Skin of body (tissue), 3 donors: ENCODE measurements around the gene IL3. TPM values are rescaled to one million over a fixed set of nuclear protein-coding genes. Genes with fewer than 3 reads are reported as not detected.

Source experiments
- DNase-seq: peaks from one replicate; lab custom pipeline; 2025; lab: John Stamatoyannopoulos, UW
- small RNA-seq: library from RNA; depleted of rRNA; stranded (forward); fragments of <200 nt; gene quantifications from one replicate; pipeline ENCODE3, GENCODE V24; 2014; ENCODE audit warnings: low replicate concordance
- total RNA-seq: library from RNA; depleted of rRNA; stranded (reverse); fragments of >200 nt; gene quantifications from one replicate; pipeline ENCODE4 v1.2.3, GENCODE V29; 2014

The IL3 gene
- total RNA-seq, 1 donor from 2014 or later, result not detected

GRCh38 chr5:132110930-132111329 is 50.5 kb downstream of the IL3 start:
- no peak for DNase-seq

- no peak for DNase-seq
Observed at GRCh38 chr5:132112111-132112510, 51.7 kb downstream of the IL3 start.

Small RNAs within 50 kb of the gene (small RNA-seq; reads per million reads assigned to genes)
- gene RF00285, result not detected

Other genes with a start within 250 kb of the IL3 start
- gene MEIKIN, start 115.0 kb upstream of the IL3 start, total RNA-seq, result not detected
- gene ACSL6, start 49.0 kb upstream of the IL3 start, total RNA-seq, result 3.7 TPM
- not detected for gene CSF2, start 13.1 kb downstream of the IL3 start, total RNA-seq
- gene P4HA2, start 167.2 kb downstream of the IL3 start, total RNA-seq, result 88.9 TPM
- 20.6 TPM for gene PDLIM4, start 197.0 kb downstream of the IL3 start, total RNA-seq
- 2.6 TPM for gene SLC22A4, start 233.7 kb downstream of the IL3 start, total RNA-seq